Gastrocnemius medialis (tissue), 4 donors: ENCODE results near the gene TMEM221. TPM values are rescaled to one million over a fixed set of nuclear protein-coding genes. Genes with fewer than 3 reads are reported as not detected.

Experiments
- ATAC-seq, 2 donors: fragments of 150-250 bp; one replicate each; pipeline ENCODE4 v1.9.1; 2016
- DNase-seq, 2 donors: peaks; one replicate each; pipeline ENCODE4 v3.0.0-alpha.2; 2019
- H3K27ac ChIP-seq, 4 donors: fragments of 200-600 bp; sonication (generic); 1 replicate in 1 of 4; 2 replicates in 3 of 4; pipeline ENCODE4 v1.5.1; 2016 to 2018; ENCODE audit warnings: mild to moderate bottlenecking in 2 of 4, moderate library complexity in 1 of 4
- H3K27me3 ChIP-seq, 3 donors: fragments of 200-600 bp; sonication (generic) in 2 of 3; 1 replicate in 1 of 3; 2 replicates in 2 of 3; pipeline versions ENCODE4 v1.5.1 to v1.6.0; 2016 to 2019; ENCODE audit warnings: mild to moderate bottlenecking in 1 of 3, moderate library complexity in 1 of 3
- H3K36me3 ChIP-seq, 2 donors: fragments of 200-600 bp; sonication (generic) in 1 of 2; one replicate each; pipeline ENCODE4 v1.5.1; 2017 to 2018
- H3K4me1 ChIP-seq, 2 donors: fragments of 200-600 bp; sonication (generic) in 1 of 2; one replicate each; pipeline ENCODE4 v1.5.1; 2016 to 2017; ENCODE audit warnings: mild to moderate bottlenecking in 2 of 2
- H3K4me3 ChIP-seq, 4 donors: fragments of 200-600 bp; sonication (generic) in 3 of 4; 1 replicate in 1 of 4; 2 replicates in 3 of 4; pipeline ENCODE4 v1.5.1; 2016 to 2019; ENCODE audit warnings: mild to moderate bottlenecking in 2 of 4
- H3K9me3 ChIP-seq, 3 donors: fragments of 200-600 bp; sonication (generic) in 2 of 3; 1 replicate in 1 of 3; 2 replicates in 2 of 3; pipeline ENCODE4 v1.5.1; 2016 to 2019
- CTCF ChIP-seq, 5 experiments: fragments of 450-650 bp in 3 of 5; fragments of 200-600 bp in 2 of 5; sonication (generic) in 2 of 5; IDR thresholded peaks in 4 of 5; conservative IDR thresholded peaks in 1 of 5; 1 replicate in 4 of 5; 2 replicates in 1 of 5; pipeline ENCODE4 v1.5.1; 2016 to 2019; ENCODE audit warnings: antibody characterized with exemption in 5 of 5, mild to moderate bottlenecking in 3 of 5, moderate library complexity in 3 of 5
- POLR2A ChIP-seq, 2 donors: fragments of 450-650 bp; IDR thresholded peaks; one replicate each; pipeline ENCODE4 v1.6.1; 2017; ENCODE audit warnings: antibody characterized with exemption in 2 of 2, mild to moderate bottlenecking in 2 of 2, moderate library complexity in 2 of 2
- in situ Hi-C, 4 donors: fragments of 200-750 bp; cut with MboI; loops; one replicate each; pipeline versions ENCODE4 v1.15.0 to v1.8.0; 2017; ENCODE audit warnings: low sequenced_read_pairs in 4 of 4
- intact Hi-C: fragments of 100-400 bp; cut with DNase I; formaldehyde crosslinking; loops from one replicate; pipeline ENCODE4 v1.15.1; 2023; ENCODE audit warnings: low total_unique reads
- total RNA-seq, 4 donors: library from RNA; depleted of rRNA; stranded (reverse); fragments of >200 nt; gene quantifications; one replicate each; pipeline versions ENCODE4 v1.1.0 to v1.2.3, GENCODE V29; 2016

TMEM221 gene
- total RNA-seq, 4 donors from 2014 or later = not detected

GRCh38 chr19:17455308-17456123 is 7.0 kb upstream of the TMEM221 start:
- H3K4me1 ChIP-seq = peaks cover 0 to 6% of the 10 kb centered on the region in 2 donors
- peaks cover 46 to 70% (median 54%) of the 10 kb centered on the region in 3 donors for H3K27me3 ChIP-seq
- H3K27ac ChIP-seq = no peak overlapping the region
- TF ChIP-seq CTCF (IDR thresholded peaks at IDR 0.05 in 4 of 5, conservative IDR thresholded peaks at IDR 0.05 in 1 of 5) (no peak), POLR2A (IDR thresholded peaks at IDR 0.05) (no peak)
- H3K36me3 ChIP-seq = no peaks in the 10 kb centered on the region
- in situ Hi-C loops (loop anchor here in 1 of 4 donors (10.0 kb wide), 1 partner anchor 119 kb away; no protein-coding TSS in a partner anchor), intact Hi-C loops (no loop called here)
- H3K4me3 ChIP-seq = no peak overlapping the region
- DNase-seq (no peak), ATAC-seq (no peak)
- no peaks in the 10 kb centered on the region for H3K9me3 ChIP-seq

GRCh38 chr19:17454576-17455071 is 6.2 kb upstream of the TMEM221 start:
- ATAC-seq = no peak
- no peak for DNase-seq
- Histone ChIP-seq H3K27me3 (peaks cover 51 to 71% (median 52%) of the 10 kb centered on the region in 3 donors), H3K4me3 (no peak overlapping the region), H3K36me3 (no peaks in the 10 kb centered on the region), H3K4me1 (peaks cover 0 to 6% of the 10 kb centered on the region in 2 donors), H3K27ac (no peak overlapping the region), H3K9me3 (no peaks in the 10 kb centered on the region)
- TF ChIP-seq POLR2A (IDR thresholded peaks at IDR 0.05) = no peak
- in situ Hi-C loops (loop anchor here in 1 of 4 donors (10.0 kb wide), 1 partner anchor 120 kb away; no protein-coding TSS in a partner anchor), intact Hi-C loops (no loop called here)

- Histone ChIP-seq H3K27me3 (peaks cover 42 to 73% (median 45%) of the 10 kb centered on the region in 3 donors), H3K4me3 (no peak overlapping the region), H3K9me3 (no peaks in the 10 kb centered on the region), H3K36me3 (no peaks in the 10 kb centered on the region), H3K27ac (no peak overlapping the region), H3K4me1 (peaks cover 7 to 10% of the 10 kb centered on the region in 2 donors)
- intact Hi-C loops = no loop called here
- DNase-seq (no peak), ATAC-seq (no peak)
- in situ Hi-C loops = loop anchor here in 1 of 4 donors (10.0 kb wide), 1 partner anchor 123 kb away; no protein-coding TSS in a partner anchor
- TF ChIP-seq POLR2A (IDR thresholded peaks at IDR 0.05) (no peak), CTCF (IDR thresholded peaks at IDR 0.05 in 4 of 5, conservative IDR thresholded peaks at IDR 0.05 in 1 of 5) (no peak)
Observed at GRCh38 chr19:17451820-17452219, 3.4 kb upstream of the TMEM221 start.

- peaks cover 7 to 10% of the 10 kb centered on the region in 2 donors for H3K4me1 ChIP-seq
- no peak for ATAC-seq
- peaks cover 31 to 59% (median 32%) of the 10 kb centered on the region in 3 donors for H3K27me3 ChIP-seq
- TF ChIP-seq CTCF (IDR thresholded peaks at IDR 0.05 in 4 of 5, conservative IDR thresholded peaks at IDR 0.05 in 1 of 5) = no peak
- no peak for TF ChIP-seq POLR2A (IDR thresholded peaks at IDR 0.05)
- no peaks in the 10 kb centered on the region for H3K9me3 ChIP-seq
- H3K36me3 ChIP-seq = no peaks in the 10 kb centered on the region
- H3K27ac ChIP-seq = no peak overlapping the region
- in situ Hi-C loops (loop anchor here in 1 of 4 donors (10.0 kb wide), 1 partner anchor 124 kb away; no protein-coding TSS in a partner anchor), intact Hi-C loops (no loop called here)
- no peak overlapping the region for H3K4me3 ChIP-seq
- no peak for DNase-seq
Observed at GRCh38 chr19:17450264-17451075, 2.0 kb upstream of the TMEM221 start.
